GM04503 (cell line): ENCODE data around the gene PNP.
"Not testable (repeated sequence)": the region's sequence is repeated elsewhere in the genome, so short reads cannot be mapped to it uniquely, and the experiment has no call there.

ENCODE experiments used
- DNase-seq: peaks from one replicate; pipeline ENCODE4 v3.0.0-alpha.2; 2012; ENCODE audit warnings: low read depth

The PNP gene

GRCh38 chr14:20469242-20469889 lies at the start of gene PNP:
TSS of gene PNP (plus strand) at chr14:20469406. CDS start at chr14:20469525, 119 bp downstream.
- DNase-seq = no peak

- DNase-seq = no peak
Observed at GRCh38 chr14:20419419-20419818, 49.8 kb upstream of the PNP start.

GRCh38 chr14:20421267-20421666 lies 47.9 kb upstream of the PNP start:
- no peak for DNase-seq

- DNase-seq = no peak
Observed at GRCh38 chr14:20422886-20423285, 46.3 kb upstream of the PNP start.

- DNase-seq = no peak
Observed at GRCh38 chr14:20424851-20425250, 44.4 kb upstream of the PNP start.

GRCh38 chr14:20427231-20428009 lies 41.8 kb upstream of the PNP start:
- no peak for DNase-seq

GRCh38 chr14:20428010-20428365 lies 41.2 kb upstream of the PNP start:
- DNase-seq = no peak

GRCh38 chr14:20428802-20429201 lies 40.4 kb upstream of the PNP start:
- no peak for DNase-seq

- no peak for DNase-seq
Observed at GRCh38 chr14:20429801-20430669, 39.2 kb upstream of the PNP start.

GRCh38 chr14:20434701-20435581 lies 34.3 kb upstream of the PNP start:
- DNase-seq = no peak

- DNase-seq = no peak
Observed at GRCh38 chr14:20435582-20436362, 33.4 kb upstream of the PNP start, which contains the start of gene KLHL33. TSS of gene KLHL33 (minus strand) at chr14:20436166. CDS start at chr14:20435811, 355 bp downstream.

- DNase-seq = peak; percentile 24
Observed at GRCh38 chr14:20436363-20436755, 32.8 kb upstream of the PNP start.

GRCh38 chr14:20438664-20439063 lies 30.5 kb upstream of the PNP start:
- no peak for DNase-seq

- DNase-seq = no peak
Observed at GRCh38 chr14:20440465-20440864, 28.7 kb upstream of the PNP start.

- DNase-seq = no peak
Observed at GRCh38 chr14:20440882-20441281, 28.3 kb upstream of the PNP start.

GRCh38 chr14:20441461-20441860 lies 27.7 kb upstream of the PNP start:
- no peak for DNase-seq

GRCh38 chr14:20443650-20444049 lies 25.6 kb upstream of the PNP start:
- not testable (repeated sequence) for DNase-seq

GRCh38 chr14:20446889-20447288 lies 22.3 kb upstream of the PNP start:
- DNase-seq = no peak

- DNase-seq = not testable (repeated sequence)
Observed at GRCh38 chr14:20452831-20453230, 16.4 kb upstream of the PNP start.

- peak; percentile 93 for DNase-seq
Observed at GRCh38 chr14:20454516-20455354, 14.5 kb upstream of the PNP start, which contains the start of the genes APEX1 and OSGEP. TSS of gene APEX1 (plus strand) at chr14:20455226. CDS start at chr14:20455646, 420 bp downstream. TSS of gene OSGEP (minus strand) at chr14:20454812. CDS start at chr14:20454683, 129 bp downstream.
